Eye (tissue), 1 donor: ENCODE measurements around the gene TAF1D.
"Not testable (repeated sequence)": the region's sequence is repeated elsewhere in the genome, so short reads cannot be mapped to it uniquely, and the experiment has no call there.

Experiments used
- DNase-seq: peaks from one replicate; pipeline ENCODE4 v3.0.0-alpha.2; 2015

Gene TAF1D

GRCh38 chr11:93741094-93741881 is at the start of gene TAF1D, which contains the start of gene C11orf54:
TAF1D (minus strand) TSS chr11:93741495; CDS start chr11:93739304, 2,191 bp downstream.
C11orf54 (plus strand) TSS chr11:93741672; CDS start chr11:93747394, 5,722 bp downstream.
- peak; percentile 100 for DNase-seq

- no peak for DNase-seq
Measured at GRCh38 chr11:93784935-93785360, 43.7 kb upstream of the TAF1D start.

GRCh38 chr11:93784145-93784934 is 43.0 kb upstream of the TAF1D start, which contains the start of gene MED17:
MED17 (plus strand) TSS chr11:93784282; CDS start chr11:93784514, 232 bp downstream.
- peak; percentile 98 for DNase-seq

GRCh38 chr11:93783765-93784144 is 42.5 kb upstream of the TAF1D start:
- DNase-seq: no peak

GRCh38 chr11:93783362-93783761 is 42.1 kb upstream of the TAF1D start:
- DNase-seq: no peak

- peak; percentile 9 for DNase-seq
Measured at GRCh38 chr11:93775289-93775688, 34.0 kb upstream of the TAF1D start.

- DNase-seq: not testable (repeated sequence)
Measured at GRCh38 chr11:93774560-93774959, 33.3 kb upstream of the TAF1D start.

GRCh38 chr11:93773601-93774200 is 32.4 kb upstream of the TAF1D start:
- no peak for DNase-seq

- no peak for DNase-seq
Measured at GRCh38 chr11:93773045-93773477, 31.8 kb upstream of the TAF1D start.

GRCh38 chr11:93772123-93772522 is 30.8 kb upstream of the TAF1D start:
- DNase-seq: no peak

GRCh38 chr11:93770160-93770559 is 28.9 kb upstream of the TAF1D start:
- no peak for DNase-seq

GRCh38 chr11:93767018-93767417 is 25.7 kb upstream of the TAF1D start:
- no peak for DNase-seq

- no peak for DNase-seq
Measured at GRCh38 chr11:93766504-93766903, 25.2 kb upstream of the TAF1D start.

GRCh38 chr11:93765551-93765950 is 24.3 kb upstream of the TAF1D start:
- DNase-seq: no peak

- no peak for DNase-seq
Measured at GRCh38 chr11:93761910-93762309, 20.6 kb upstream of the TAF1D start.

- not testable (repeated sequence) for DNase-seq
Measured at GRCh38 chr11:93759123-93759522, 17.8 kb upstream of the TAF1D start.

GRCh38 chr11:93757924-93758865 is 16.9 kb upstream of the TAF1D start:
- no peak for DNase-seq

- no peak for DNase-seq
Measured at GRCh38 chr11:93757301-93757700, 16.0 kb upstream of the TAF1D start.

GRCh38 chr11:93756748-93757147 is 15.5 kb upstream of the TAF1D start:
- no peak for DNase-seq

- no peak for DNase-seq
Measured at GRCh38 chr11:93753241-93753640, 11.9 kb upstream of the TAF1D start.

- DNase-seq: no peak
Measured at GRCh38 chr11:93751001-93751400, 9.7 kb upstream of the TAF1D start.

- no peak for DNase-seq
Measured at GRCh38 chr11:93747122-93747521, 5.8 kb upstream of the TAF1D start.
